ELR (cell line): ENCODE measurements around the gene PCDHGB6.
"Not testable (repeated sequence)": the region's sequence is repeated elsewhere in the genome, so short reads cannot be mapped to it uniquely, and the experiment has no call there.

Experiments
- DNase-seq: peaks from one replicate; pipeline ENCODE4 v3.0.0-alpha.2; 2015; ENCODE audit warnings: low read depth

The PCDHGB6 gene

DNA sequence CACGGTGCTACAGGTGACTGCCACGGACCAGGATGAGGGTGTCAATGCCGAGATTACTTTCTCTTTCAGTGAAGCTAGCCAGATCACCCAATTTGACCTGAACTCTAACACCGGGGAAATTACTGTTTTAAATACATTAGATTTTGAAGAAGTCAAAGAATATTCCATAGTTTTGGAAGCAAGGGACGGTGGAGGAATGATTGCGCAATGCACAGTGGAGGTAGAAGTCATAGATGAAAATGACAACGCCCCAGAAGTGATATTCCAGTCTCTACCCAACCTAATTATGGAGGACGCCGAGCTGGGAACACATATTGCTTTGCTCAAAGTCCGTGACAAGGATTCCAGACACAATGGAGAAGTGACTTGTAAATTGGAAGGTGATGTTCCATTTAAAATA lies 19.2 kb upstream of the PCDHGB6 start:
- DNase-seq = no peak

GRCh38 chr5:141389153-141390042 lies 18.4 kb upstream of the PCDHGB6 start:
- DNase-seq = no peak

GRCh38 chr5:141392429-141393198 lies 15.2 kb upstream of the PCDHGB6 start, which contains the start of gene PCDHGA8:
TSS of gene PCDHGA8 (plus strand) at chr5:141392633. CDS start at chr5:141392814, 181 bp downstream.
- peak; percentile 32 for DNase-seq

GRCh38 chr5:141393267-141393666 lies 14.6 kb upstream of the PCDHGB6 start:
- DNase-seq = no peak

DNA sequence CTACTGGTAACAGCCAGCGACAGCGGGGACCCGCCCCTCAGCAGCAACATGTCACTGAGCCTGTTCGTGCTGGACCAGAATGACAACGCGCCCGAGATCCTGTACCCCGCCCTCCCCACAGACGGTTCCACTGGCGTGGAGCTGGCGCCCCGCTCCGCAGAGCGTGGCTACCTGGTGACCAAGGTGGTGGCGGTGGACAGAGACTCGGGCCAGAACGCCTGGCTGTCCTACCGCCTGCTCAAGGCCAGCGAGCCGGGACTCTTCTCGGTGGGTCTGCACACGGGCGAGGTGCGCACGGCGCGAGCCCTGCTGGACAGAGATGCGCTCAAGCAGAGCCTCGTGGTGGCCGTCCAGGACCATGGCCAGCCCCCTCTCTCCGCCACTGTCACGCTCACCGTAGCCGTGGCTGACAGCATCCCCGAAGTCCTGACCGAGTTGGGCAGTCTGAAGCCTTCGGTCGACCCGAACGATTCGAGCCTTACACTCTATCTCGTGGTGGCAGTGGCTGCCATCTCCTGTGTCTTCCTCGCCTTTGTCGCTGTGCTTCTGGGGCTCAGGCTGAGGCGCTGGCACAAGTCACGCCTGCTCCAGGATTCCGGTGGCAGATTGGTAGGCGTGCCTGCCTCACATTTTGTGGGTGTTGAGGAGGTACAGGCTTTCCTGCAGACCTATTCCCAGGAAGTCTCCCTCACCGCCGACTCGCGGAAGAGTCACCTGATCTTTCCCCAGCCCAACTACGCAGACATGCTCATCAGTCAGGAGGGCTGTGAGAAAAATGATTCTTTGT lies 13.2 kb upstream of the PCDHGB6 start:
- not testable (repeated sequence) for DNase-seq

- peak; percentile 77 for DNase-seq
These were observed 9.9 kb upstream of the PCDHGB6 start, which contains the start of gene PCDHGB5 for GRCh38 chr5:141397756-141398551. TSS of gene PCDHGB5 (plus strand) at chr5:141397947. CDS start at chr5:141398128, 181 bp downstream.

GRCh38 chr5:141398608-141399007 lies 9.2 kb upstream of the PCDHGB6 start:
- no peak for DNase-seq

GRCh38 chr5:141399555-141400258 lies 8.1 kb upstream of the PCDHGB6 start:
- no peak for DNase-seq

DNA sequence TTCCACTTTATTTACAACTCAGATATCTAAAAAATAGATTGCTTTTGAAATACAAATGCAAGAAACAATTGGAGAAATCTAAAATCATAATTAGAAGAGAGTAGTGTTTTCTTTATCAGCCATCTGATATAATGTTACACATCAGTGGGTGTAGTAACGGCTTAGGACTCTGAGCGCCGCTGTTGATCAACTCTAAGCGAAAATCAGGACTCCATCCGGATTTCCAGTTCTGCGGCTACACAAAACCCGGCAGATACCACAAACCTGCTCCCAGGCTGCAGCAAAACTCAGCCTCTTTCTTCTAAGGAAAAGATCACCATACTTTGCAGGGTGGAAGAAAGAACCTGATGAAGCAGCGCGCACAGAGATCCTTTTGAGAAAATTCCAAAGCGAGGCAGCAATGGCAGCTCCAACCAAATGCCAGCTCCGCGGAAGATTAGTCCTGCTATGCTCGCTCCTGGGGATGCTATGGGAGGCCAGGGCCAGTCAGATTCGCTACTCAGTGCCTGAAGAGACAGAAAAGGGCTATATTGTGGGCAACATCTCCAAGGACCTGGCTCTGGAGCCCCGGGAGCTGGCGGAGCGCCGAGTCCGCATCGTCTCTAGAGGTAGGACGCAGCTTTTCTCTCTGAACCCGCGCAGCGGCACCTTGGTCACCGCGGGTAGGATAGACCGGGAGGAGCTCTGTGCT lies 5.1 kb upstream of the PCDHGB6 start, which contains the start of gene PCDHGA9:
Gene PCDHGA9 (plus strand): TSS at position 226 of the 691 bp plus-strand sequence. CDS start 175 bp downstream, at position 401.
- DNase-seq = peak; percentile 31

DNA sequence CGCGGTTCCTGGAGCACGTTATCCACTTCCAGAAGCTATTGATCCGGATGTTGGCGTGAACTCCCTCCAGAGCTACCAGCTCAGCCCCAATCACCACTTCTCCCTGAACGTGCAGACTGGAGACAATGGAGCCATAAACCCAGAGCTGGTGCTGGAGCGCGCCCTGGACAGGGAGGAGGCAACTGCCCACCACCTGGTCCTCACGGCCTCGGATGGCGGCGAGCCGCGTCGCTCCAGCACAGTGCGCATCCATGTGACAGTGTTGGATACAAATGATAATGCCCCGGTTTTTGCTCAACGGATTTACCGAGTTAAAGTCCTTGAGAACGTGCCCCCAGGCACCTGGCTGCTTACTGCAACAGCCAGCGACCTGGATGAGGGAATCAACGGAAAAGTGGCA lies 4.4 kb upstream of the PCDHGB6 start:
- no peak for DNase-seq

DNA sequence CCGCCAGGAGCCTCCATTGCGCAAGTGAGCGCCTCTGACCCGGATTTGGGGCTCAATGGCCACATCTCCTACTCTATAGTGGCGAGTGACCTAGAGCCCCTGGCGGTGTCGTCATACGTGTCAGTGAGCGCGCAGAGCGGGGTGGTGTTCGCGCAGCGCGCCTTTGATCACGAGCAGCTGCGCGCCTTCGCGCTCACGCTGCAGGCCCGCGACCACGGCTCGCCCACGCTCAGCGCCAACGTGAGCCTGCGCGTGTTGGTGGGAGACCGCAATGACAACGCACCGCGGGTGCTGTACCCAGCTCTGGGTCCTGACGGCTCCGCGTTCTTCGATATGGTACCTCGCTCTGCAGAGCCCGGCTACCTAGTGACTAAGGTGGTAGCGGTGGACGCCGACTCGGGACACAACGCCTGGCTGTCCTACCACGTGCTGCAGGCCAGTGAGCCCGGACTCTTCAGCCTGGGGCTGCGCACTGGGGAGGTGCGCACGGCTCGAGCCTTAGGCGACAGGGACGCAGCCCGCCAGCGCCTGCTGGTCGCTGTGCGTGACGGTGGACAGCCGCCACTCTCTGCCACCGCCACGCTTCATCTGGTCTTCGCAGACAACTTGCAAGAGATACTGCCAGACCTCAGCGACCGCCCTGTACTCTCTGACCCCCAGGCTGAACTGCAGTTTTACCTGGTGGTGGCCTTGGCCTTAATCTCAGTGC lies 1.9 kb downstream of the PCDHGB6 start:
- DNase-seq = no peak

- DNase-seq = no peak
These were observed 3.8 kb downstream of the PCDHGB6 start for GRCh38 chr5:141411575-141411974.

DNA sequence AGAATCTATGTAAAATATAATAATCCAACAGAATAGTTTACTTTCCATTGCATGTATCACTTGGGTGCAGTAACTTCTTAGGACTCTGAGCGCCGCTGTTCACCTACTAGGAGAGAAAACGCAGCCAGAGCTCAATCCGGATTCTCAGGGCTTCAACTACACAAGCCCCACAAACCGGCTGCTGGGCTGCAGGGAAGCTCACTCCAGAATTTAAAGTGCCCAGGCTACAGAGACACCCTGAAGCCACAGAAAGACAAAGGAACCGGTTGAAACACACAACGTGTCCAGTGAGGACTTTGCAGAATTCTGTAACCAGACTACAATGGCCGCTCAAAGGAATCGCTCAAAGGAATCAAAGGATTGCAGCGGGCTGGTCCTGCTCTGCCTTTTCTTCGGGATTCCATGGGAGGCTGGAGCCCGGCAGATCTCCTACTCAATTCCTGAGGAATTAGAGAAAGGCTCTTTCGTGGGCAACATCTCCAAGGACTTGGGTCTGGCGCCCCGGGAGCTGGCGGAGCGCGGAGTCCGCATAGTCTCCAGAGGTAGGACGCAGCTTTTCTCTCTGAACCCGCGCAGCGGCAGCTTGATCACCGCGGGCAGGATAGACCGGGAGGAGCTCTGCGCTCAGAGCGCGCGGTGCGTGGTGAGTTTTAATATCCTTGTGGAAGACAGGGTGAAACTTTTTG lies 5.2 kb downstream of the PCDHGB6 start, which contains the start of gene PCDHGA10:
Gene PCDHGA10 (plus strand): TSS at position 134 of the 686 bp plus-strand sequence. CDS start 189 bp downstream, at position 323.
- peak; percentile 79 for DNase-seq

DNA sequence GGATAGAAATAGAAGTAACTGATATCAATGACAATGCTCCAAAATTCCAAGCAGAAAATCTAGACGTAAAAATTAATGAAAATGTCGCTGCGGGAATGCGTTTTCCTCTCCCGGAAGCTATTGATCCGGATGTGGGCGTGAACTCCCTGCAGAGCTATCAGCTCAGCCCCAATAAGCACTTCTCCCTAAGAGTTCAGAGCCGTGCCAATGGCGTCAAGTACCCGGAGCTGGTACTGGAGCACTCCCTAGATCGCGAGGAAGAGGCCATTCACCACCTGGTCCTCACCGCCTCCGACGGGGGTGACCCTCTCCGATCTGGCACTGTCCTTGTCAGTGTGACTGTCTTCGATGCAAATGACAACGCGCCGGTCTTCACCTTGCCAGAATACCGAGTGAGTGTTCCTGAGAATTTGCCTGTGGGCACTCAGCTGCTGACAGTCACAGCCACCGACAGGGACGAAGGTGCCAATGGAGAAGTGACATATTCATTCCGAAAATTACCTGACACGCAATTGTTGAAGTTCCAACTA lies 5.8 kb downstream of the PCDHGB6 start:
- peak; percentile 42 for DNase-seq

DNA sequence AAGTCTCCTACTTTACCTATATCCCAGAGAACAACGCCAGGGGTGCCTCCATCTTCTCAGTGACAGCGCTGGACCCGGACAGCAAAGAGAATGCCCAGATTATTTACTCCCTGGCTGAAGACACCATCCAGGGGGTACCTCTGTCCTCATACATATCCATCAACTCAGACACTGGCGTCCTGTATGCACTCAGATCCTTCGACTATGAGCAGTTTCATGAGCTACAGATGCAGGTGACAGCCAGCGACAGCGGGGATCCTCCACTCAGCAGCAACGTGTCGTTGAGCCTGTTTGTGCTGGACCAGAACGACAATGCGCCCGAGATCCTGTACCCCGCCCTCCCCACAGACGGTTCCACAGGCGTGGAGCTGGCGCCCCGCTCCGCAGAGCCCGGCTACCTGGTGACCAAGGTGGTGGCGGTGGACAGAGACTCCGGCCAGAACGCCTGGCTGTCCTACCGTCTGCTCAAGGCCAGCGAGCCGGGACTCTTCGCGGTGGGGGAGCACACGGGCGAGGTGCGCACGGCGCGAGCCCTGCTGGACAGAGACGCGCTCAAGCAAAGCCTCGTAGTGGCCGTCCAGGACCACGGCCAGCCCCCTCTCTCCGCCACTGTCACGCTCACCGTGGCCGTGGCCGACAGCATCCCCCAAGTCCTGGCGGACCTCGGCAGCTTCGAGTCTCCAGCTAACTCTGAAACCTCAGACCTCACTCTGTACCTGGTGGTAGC lies 6.9 kb downstream of the PCDHGB6 start:
- DNase-seq = not testable (repeated sequence)

- DNase-seq = not testable (repeated sequence)
These were observed 7.4 kb downstream of the PCDHGB6 start for GRCh38 chr5:141415275-141415618.

DNA sequence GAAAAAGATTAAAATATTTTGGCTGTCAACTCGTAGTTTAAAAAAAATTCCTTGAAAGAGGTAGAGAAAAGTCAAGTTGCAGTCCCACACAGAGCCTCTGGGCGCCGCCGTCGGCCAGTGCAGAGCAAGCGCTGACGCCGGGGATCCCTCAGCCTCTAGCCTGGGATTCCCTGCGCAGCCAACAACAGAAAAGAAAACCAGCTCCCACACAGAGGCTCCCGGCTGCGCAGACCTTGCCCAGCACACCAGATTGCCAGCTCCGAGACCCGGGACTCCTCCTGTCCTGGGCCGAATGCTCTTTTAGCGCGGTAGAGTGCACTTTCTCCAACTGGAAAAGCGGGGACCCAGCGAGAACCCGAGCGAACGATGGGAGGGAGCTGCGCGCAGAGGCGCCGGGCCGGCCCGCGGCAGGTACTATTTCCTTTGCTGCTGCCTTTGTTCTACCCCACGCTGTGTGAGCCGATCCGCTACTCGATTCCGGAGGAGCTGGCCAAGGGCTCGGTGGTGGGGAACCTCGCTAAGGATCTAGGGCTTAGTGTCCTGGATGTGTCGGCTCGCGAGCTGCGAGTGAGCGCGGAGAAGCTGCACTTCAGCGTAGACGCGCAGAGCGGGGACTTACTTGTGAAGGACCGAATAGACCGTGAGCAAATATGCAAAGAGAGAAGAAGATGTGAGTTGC lies 9.8 kb downstream of the PCDHGB6 start, which contains the start of gene PCDHGB7:
Gene PCDHGB7 (plus strand): TSS at position 184 of the 679 bp plus-strand sequence. CDS start 183 bp downstream, at position 367.
- DNase-seq = peak; percentile 80
